ENCODE measurements around the gene ZFAND2A. TPM values are rescaled to one million over a fixed set of nuclear protein-coding genes. Genes with fewer than 3 reads are reported as not detected.

Gene ZFAND2A
- total RNA-seq, 1 experiment from 2014 or later: 13.7 TPM

- Histone ChIP-seq H2AFZ (ENCODE audit: low read length) (no peak overlapping the region), H3K23ac (ENCODE audit: insufficient read length, low read depth, low read length) (no peak overlapping the region), H3K9me3 (ENCODE audit: control insufficient read depth, low read depth, low read length) (no peaks in the 10 kb centered on the region), H3K9ac (ENCODE audit: extremely low read depth, insufficient read length, low read length) (no peak overlapping the region), H3T11ph (ENCODE audit: low read length) (no peak overlapping the region), H3K79me1 (ENCODE audit: insufficient read depth, low read depth, low read length, poor library complexity, severe bottlenecking) (peaks cover 3% of the 10 kb centered on the region), H2BK20ac (ENCODE audit: low read depth, low read length, poor library complexity, severe bottlenecking) (no peak overlapping the region), H3K4me2 (ENCODE audit: insufficient read depth, insufficient read length, low read length) (no peak overlapping the region), H2AK5ac (ENCODE audit: insufficient read length, low read length) (no peak overlapping the region), H2BK5ac (ENCODE audit: insufficient read length, low read length) (no peak overlapping the region), H4K20me1 (ENCODE audit: control insufficient read depth, insufficient read depth, insufficient read length) (no peaks in the 10 kb centered on the region), H3K14ac (ENCODE audit: insufficient read depth, low read length) (no peak overlapping the region), H4K8ac (replicated peaks; ENCODE audit: insufficient read length, low read depth, low read length) (no peak overlapping the region), H3K27ac (ENCODE audit: insufficient read length, low read depth, low read length) (no peak overlapping the region), H4K91ac (ENCODE audit: insufficient read length, low read depth, low read length) (no peak overlapping the region), H2BK12ac (ENCODE audit: insufficient read length, low read depth, low read length) (no peak overlapping the region), H3K4me1 (ENCODE audit: insufficient read depth, low read length) (no peaks in the 10 kb centered on the region), H3K23me2 (ENCODE audit: insufficient read length, low read depth, low read length, poor library complexity, severe bottlenecking) (no peaks in the 10 kb centered on the region), H4K5ac (ENCODE audit: insufficient read length, low read depth, low read length) (no peak overlapping the region), H3K18ac (ENCODE audit: insufficient read length, low read depth, low read length) (no peak overlapping the region), H3K79me2 (ENCODE audit: insufficient read depth, low read length) (peaks cover 6% of the 10 kb centered on the region; the same call in 1 of the 2 replicates), H2BK15ac (ENCODE audit: low read depth, low read length) (no peak overlapping the region), H3K56ac (ENCODE audit: insufficient read length, low read depth, low read length) (no peak overlapping the region), H3K4ac (ENCODE audit: low read depth, low read length) (no peak overlapping the region), H3K27me3 (ENCODE audit: insufficient read depth, low read length) (no peaks in the 10 kb centered on the region), H2BK120ac (ENCODE audit: low read depth, low read length, poor library complexity, severe bottlenecking) (no peak overlapping the region)
- no peak for TF ChIP-seq CTCF (conservative IDR thresholded peaks at IDR 0.05)
- DNase-seq: no peak
- H3K27ac Mint-ChIP-seq: no peak overlapping the region; a peak in 3 of 7 replicates
- peaks cover 6 to 21% (median 19%) of the 10 kb centered on the region in 3 experiments for H3K36me3 Mint-ChIP-seq (ENCODE audit: insufficient read depth in 1 of 3, low read depth in 3 of 3)
- peaks cover 13 to 24% of the 10 kb centered on the region in 2 experiments for H3K4me1 Mint-ChIP-seq
- no peak overlapping the region for H3K4me3 Mint-ChIP-seq
- no peaks in the 10 kb centered on the region; a peak in 1 of 5 replicates for H3K9me3 Mint-ChIP-seq
- no peaks in the 10 kb centered on the region for H3K27me3 Mint-ChIP-seq (ENCODE audit: low read depth)
- WGBS (ENCODE audit: extremely low coverage, insufficient read length, low lambda C conversion rate): no CpG with 5 or more reads among the region's 11 CpGs
These were observed 35.8 kb downstream of the ZFAND2A start for GRCh38 chr7:1124164-1124563.

All from H9 (cell line).